ENCODE data around the gene ZC3H4.

- TF ChIP-seq CTCF (IDR thresholded peaks at IDR 0.05; ENCODE audit: control extremely low read depth in 1 of 3, insufficient read depth in 1 of 3, low read depth in 1 of 3, low read length in 3 of 3) (no peak), POLR2A (IDR thresholded peaks at IDR 0.05; ENCODE audit: control extremely low read depth in 1 of 2, low read depth in 2 of 2, low read length in 2 of 2) (no peak), MAX (IDR thresholded peaks at IDR 0.05) (no peak), ATF3 (IDR thresholded peaks at IDR 0.05; ENCODE audit: insufficient read depth, low read depth, low read length) (no peak), MAFK (IDR thresholded peaks at IDR 0.05; ENCODE audit: low read depth, low read length) (no peak), EP300 (IDR thresholded peaks at IDR 0.05; ENCODE audit: borderline replicate concordance in 1 of 2, low read depth in 2 of 2, low read length in 2 of 2) (no peak), SIN3A (conservative IDR thresholded peaks at IDR 0.05 in 1 of 2, IDR thresholded peaks at IDR 0.05 in 1 of 2; ENCODE audit: low read depth in 1 of 2, low read length in 2 of 2) (no peak)
These were observed 4.4 kb downstream of the ZC3H4 start for GRCh38 chr19:47109177-47109540.
